HFFc6 (cell line): Measurements from ENCODE around the gene TTC32. TPM values are rescaled to one million over a fixed set of nuclear protein-coding genes. Genes with fewer than 3 reads are reported as not detected.

Experiments
- DNase-seq: peaks from one replicate; pipeline ENCODE4 v3.0.0-alpha.2; 2018
- H3K27ac Mint-ChIP-seq: 2 replicates; pipeline ENCODE4 v1.8.0; 2020; ENCODE audit warnings: mild to moderate bottlenecking, mixed read lengths
- H3K27me3 Mint-ChIP-seq: 2 replicates; pipeline ENCODE4 v1.8.0; 2021; ENCODE audit warnings: mild to moderate bottlenecking, moderate library complexity, mixed read lengths; ENCODE audit not compliant: insufficient read depth
- H3K36me3 Mint-ChIP-seq: 2 replicates; pipeline ENCODE4 v1.8.0; 2021; ENCODE audit warnings: low read depth, mixed read lengths
- H3K4me1 Mint-ChIP-seq: 2 replicates; pipeline ENCODE4 v1.8.0; 2020; ENCODE audit warnings: low read depth, mixed read lengths
- H3K4me3 Mint-ChIP-seq: 2 replicates; pipeline ENCODE4 v1.8.0; 2020; ENCODE audit warnings: mild to moderate bottlenecking, moderate library complexity, mixed read lengths
- H3K9me3 Mint-ChIP-seq: 2 replicates; pipeline ENCODE4 v1.8.0; 2020; ENCODE audit warnings: mild to moderate bottlenecking, mixed read lengths
- total RNA-seq, 6 experiments: library from RNA; stranded (reverse); fragmentation: NEBNext Ultra II Directional; extraction: Animal tissue kit (Norgen Biotek cat#: 25700); gene quantifications; 2 replicates in 1 of 6; 3 replicates in 5 of 6; pipeline ENCODE4 v1.2.3, GENCODE V29; 2021
- TF ChIP-seq, protein P1 (sequence below): fragments of 200-600 bp; sonication (generic); IDR thresholded peaks from 2 replicates; pipeline ENCODE4 v1.5.0; 2021; ENCODE audit warnings: antibody characterized with exemption, mild to moderate bottlenecking

Gene TTC32
- total RNA-seq, 6 experiments from 2014 or later: 3.9 to 5.9 (median 4.8) TPM

GRCh38 chr2:19887510-19887909 lies 14.3 kb downstream of the TTC32 start:
- Mint-ChIP-seq H3K9me3 (no peaks in the 10 kb centered on the region), H3K27ac (no peak overlapping the region), H3K36me3 (peaks cover 9% of the 10 kb centered on the region; the same call in 1 of the 2 replicates), H3K27me3 (peaks cover 20% of the 10 kb centered on the region), H3K4me1 (no peaks in the 10 kb centered on the region), H3K4me3 (no peak overlapping the region)
- DNase-seq: no peak
- TF ChIP-seq, protein P1, sequence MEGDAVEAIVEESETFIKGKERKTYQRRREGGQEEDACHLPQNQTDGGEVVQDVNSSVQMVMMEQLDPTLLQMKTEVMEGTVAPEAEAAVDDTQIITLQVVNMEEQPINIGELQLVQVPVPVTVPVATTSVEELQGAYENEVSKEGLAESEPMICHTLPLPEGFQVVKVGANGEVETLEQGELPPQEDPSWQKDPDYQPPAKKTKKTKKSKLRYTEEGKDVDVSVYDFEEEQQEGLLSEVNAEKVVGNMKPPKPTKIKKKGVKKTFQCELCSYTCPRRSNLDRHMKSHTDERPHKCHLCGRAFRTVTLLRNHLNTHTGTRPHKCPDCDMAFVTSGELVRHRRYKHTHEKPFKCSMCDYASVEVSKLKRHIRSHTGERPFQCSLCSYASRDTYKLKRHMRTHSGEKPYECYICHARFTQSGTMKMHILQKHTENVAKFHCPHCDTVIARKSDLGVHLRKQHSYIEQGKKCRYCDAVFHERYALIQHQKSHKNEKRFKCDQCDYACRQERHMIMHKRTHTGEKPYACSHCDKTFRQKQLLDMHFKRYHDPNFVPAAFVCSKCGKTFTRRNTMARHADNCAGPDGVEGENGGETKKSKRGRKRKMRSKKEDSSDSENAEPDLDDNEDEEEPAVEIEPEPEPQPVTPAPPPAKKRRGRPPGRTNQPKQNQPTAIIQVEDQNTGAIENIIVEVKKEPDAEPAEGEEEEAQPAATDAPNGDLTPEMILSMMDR: no peak

GRCh38 chr2:19886261-19886660 lies 15.5 kb downstream of the TTC32 start:
- no peaks in the 10 kb centered on the region for H3K9me3 Mint-ChIP-seq
- DNase-seq: no peak
- H3K36me3 Mint-ChIP-seq: peaks cover 9% of the 10 kb centered on the region; the same call in 1 of the 2 replicates
- H3K27me3 Mint-ChIP-seq: peaks cover 32% of the 10 kb centered on the region
- no peak overlapping the region for H3K27ac Mint-ChIP-seq
- H3K4me3 Mint-ChIP-seq: no peak overlapping the region
- H3K4me1 Mint-ChIP-seq: no peaks in the 10 kb centered on the region
- TF ChIP-seq, protein P1: no peak

- Mint-ChIP-seq H3K9me3 (no peaks in the 10 kb centered on the region), H3K27me3 (peaks cover 36% of the 10 kb centered on the region), H3K4me3 (no peak overlapping the region), H3K27ac (no peak overlapping the region), H3K36me3 (peaks cover 9% of the 10 kb centered on the region; the same call in 1 of the 2 replicates), H3K4me1 (no peaks in the 10 kb centered on the region)
- DNase-seq: no peak
- TF ChIP-seq, protein P1: no peak
These were observed 16.0 kb downstream of the TTC32 start for GRCh38 chr2:19885791-19886190.

- Mint-ChIP-seq H3K27ac (no peak overlapping the region), H3K9me3 (no peaks in the 10 kb centered on the region), H3K4me3 (no peak overlapping the region), H3K36me3 (no peaks in the 10 kb centered on the region), H3K4me1 (no peaks in the 10 kb centered on the region), H3K27me3 (peaks cover 40% of the 10 kb centered on the region)
- no peak for DNase-seq
- TF ChIP-seq, protein P1: no peak
These were observed 17.6 kb downstream of the TTC32 start for GRCh38 chr2:19883971-19884720.

- Mint-ChIP-seq H3K9me3 (no peaks in the 10 kb centered on the region), H3K27ac (no peak overlapping the region), H3K36me3 (no peaks in the 10 kb centered on the region), H3K4me3 (no peak overlapping the region), H3K27me3 (peaks cover 40% of the 10 kb centered on the region), H3K4me1 (no peaks in the 10 kb centered on the region)
- TF ChIP-seq, protein P1: no peak
- no peak for DNase-seq
These were observed 18.3 kb downstream of the TTC32 start for GRCh38 chr2:19883486-19883885.
